MCF 10A (cell line): ENCODE data around the gene SNX27. TPM values are rescaled to one million over a fixed set of nuclear protein-coding genes. Genes with fewer than 3 reads are reported as not detected.

Source experiments
- BruUV-seq: library from RNA; stranded (reverse); fragments of 400-500 nt; replicated peaks from 2 replicates; lab custom pipeline; 2021; lab: Mats Ljungman, UMichigan
- CTCF ChIA-PET: fragments of 300-600 bp; sonication (Branson Sonifier 250); formaldehyde crosslinking; extraction: SDS; loops from one replicate; lab custom pipeline; 2021; ENCODE audit warnings: antibody characterized with exemption, inconsistent platforms; lab: Yijun Ruan, JAX
- POLR2A ChIA-PET: fragments of 300-600, 350-650 bp; sonication (Branson Sonifier 250); formaldehyde crosslinking; extraction: SDS; loops from one replicate; lab custom pipeline; 2020; ENCODE audit warnings: antibody characterized with exemption, inconsistent platforms; lab: Yijun Ruan, JAX
- DNase-seq: peaks from one replicate; pipeline ENCODE4 v3.0.0-alpha.2; 2018; ENCODE audit not compliant: unreplicated experiment
- H3K27ac Mint-ChIP-seq: one replicate; pipeline ENCODE4 v1.8.0; 2022; ENCODE audit warnings: mild to moderate bottlenecking, low read depth, mixed read lengths; ENCODE audit not compliant: unreplicated experiment
- H3K27me3 Mint-ChIP-seq: one replicate; pipeline ENCODE4 v1.8.0; 2022; ENCODE audit warnings: mixed read lengths; ENCODE audit not compliant: insufficient read depth, unreplicated experiment
- H3K36me3 Mint-ChIP-seq: one replicate; pipeline ENCODE4 v1.8.0; 2022; ENCODE audit warnings: mild to moderate bottlenecking, moderate library complexity, mixed read lengths; ENCODE audit not compliant: insufficient read depth, unreplicated experiment
- H3K4me1 Mint-ChIP-seq: one replicate; pipeline ENCODE4 v1.8.0; 2022; ENCODE audit warnings: mixed read lengths; ENCODE audit not compliant: insufficient read depth, unreplicated experiment
- H3K4me3 Mint-ChIP-seq: one replicate; pipeline ENCODE4 v1.8.0; 2022; ENCODE audit warnings: mild to moderate bottlenecking, moderate library complexity, mixed read lengths; ENCODE audit not compliant: unreplicated experiment
- H3K9me3 Mint-ChIP-seq: one replicate; pipeline ENCODE4 v1.8.0; 2022; ENCODE audit warnings: mixed read lengths; ENCODE audit not compliant: unreplicated experiment
- CTCF ChIP-seq: fragments of 200-600 bp; IDR thresholded peaks from one replicate; pipeline ENCODE4 v1.8.0; 2022; ENCODE audit warnings: antibody characterized with exemption, mild to moderate bottlenecking; ENCODE audit not compliant: unreplicated experiment
- intact Hi-C: fragments of 100-400 bp; cut with micrococcal nuclease; formaldehyde crosslinking; loops from 2 replicates; pipeline ENCODE4 v1.14.1; 2022
- total RNA-seq: library from RNA; stranded (reverse); gene quantifications from 2 replicates; pipeline ENCODE4 v1.2.3, GENCODE V29; 2022

SNX27 gene
- total RNA-seq, 1 experiment from 2014 or later, result 36.9 TPM

- H3K27me3 Mint-ChIP-seq, result no peaks in the 10 kb centered on the region
- no peaks in the 10 kb centered on the region for H3K9me3 Mint-ChIP-seq
- POLR2A ChIA-PET, result interaction anchor here (0.6 kb wide), 1 partner anchor 611 kb away, joined by 3 read pairs; no protein-coding TSS in a partner anchor
- intact Hi-C loops, result no loop called here
- DNase-seq, result no peak
- CTCF ChIA-PET, result interaction anchor here (0.8 to 1.4 kb wide), 4 partner anchors 48 to 150 kb away, joined by 3 to 6 read pairs (median 3); no protein-coding TSS in a partner anchor
- TF ChIP-seq CTCF, result no peak
- peaks cover 44% of the 10 kb centered on the region for H3K36me3 Mint-ChIP-seq
- no peak overlapping the region for H3K27ac Mint-ChIP-seq
- H3K4me1 Mint-ChIP-seq, result peaks cover 5% of the 10 kb centered on the region
- no TSS peak for BruUV-seq
- no peak overlapping the region for H3K4me3 Mint-ChIP-seq
Observed at GRCh38 chr1:151686561-151686960, 74.7 kb downstream of the SNX27 start.

GRCh38 chr1:151689494-151689893 is 77.6 kb downstream of the SNX27 start:
- Mint-ChIP-seq H3K4me1 (no peaks in the 10 kb centered on the region), H3K27me3 (no peaks in the 10 kb centered on the region), H3K4me3 (no peak overlapping the region), H3K36me3 (peaks cover 62% of the 10 kb centered on the region), H3K27ac (no peak overlapping the region), H3K9me3 (no peaks in the 10 kb centered on the region)
- DNase-seq, result no peak
- ChIA-PET CTCF (interaction anchor here (0.7 to 1.1 kb wide), 3 partner anchors 45 to 195 kb away, joined by 3 read pairs; no protein-coding TSS in a partner anchor), POLR2A (no interaction called here)
- no peak for TF ChIP-seq CTCF
- intact Hi-C loops, result no loop called here
- no TSS peak for BruUV-seq

- Mint-ChIP-seq H3K27me3 (no peaks in the 10 kb centered on the region), H3K4me3 (no peak overlapping the region), H3K27ac (no peak overlapping the region), H3K4me1 (no peaks in the 10 kb centered on the region), H3K36me3 (peaks cover 63% of the 10 kb centered on the region), H3K9me3 (no peaks in the 10 kb centered on the region)
- CTCF ChIA-PET, result interaction anchor here (0.6 to 3.1 kb wide), 18 partner anchors 11 to 770 kb away, joined by 3 to 37 read pairs (median 4); no protein-coding TSS in a partner anchor
- POLR2A ChIA-PET, result interaction anchor here (0.7 kb wide), 1 partner anchor 53 kb away, joined by 3 read pairs; no protein-coding TSS in a partner anchor
- no peak for TF ChIP-seq CTCF
- no TSS peak for BruUV-seq
- intact Hi-C loops, result loop anchor here (2.0 kb wide), 2 partner anchors 43 to 97 kb away; no protein-coding TSS in a partner anchor
- DNase-seq, result no peak
Observed at GRCh38 chr1:151692226-151692625, 80.4 kb downstream of the SNX27 start.

GRCh38 chr1:151693057-151693651 is 81.3 kb downstream of the SNX27 start:
- no peaks in the 10 kb centered on the region for H3K4me1 Mint-ChIP-seq
- no peaks in the 10 kb centered on the region for H3K9me3 Mint-ChIP-seq
- CTCF ChIA-PET, result interaction anchor here (0.5 to 3.1 kb wide), 29 partner anchors 9 to 653 kb away, joined by 3 to 37 read pairs (median 4); no protein-coding TSS in a partner anchor
- POLR2A ChIA-PET, result interaction anchor here (0.7 to 1.7 kb wide), 4 partner anchors 42 to 294 kb away, joined by 3 to 5 read pairs (median 4); partner anchors contain the start of genes PSMB4 and SNX27
- H3K27ac Mint-ChIP-seq, result peak overlapping the region; percentile 43
- no peak overlapping the region for H3K4me3 Mint-ChIP-seq
- H3K27me3 Mint-ChIP-seq, result no peaks in the 10 kb centered on the region
- peak; percentile 60 for DNase-seq
- peaks cover 63% of the 10 kb centered on the region for H3K36me3 Mint-ChIP-seq
- TF ChIP-seq CTCF, result peak; percentile 74
- intact Hi-C loops, result loop anchor here (1.0 to 2.0 kb wide), 4 partner anchors 42 to 159 kb away; no protein-coding TSS in a partner anchor
- BruUV-seq, result no TSS peak
